HEK293 (cell line): ENCODE data around the gene SRCIN1.
A peak's percentile ranks its signal among the peaks of the same experiment; 100 is the strongest.

ENCODE experiments used
- CTCF ChIA-PET: fragments of 350-600 bp; formaldehyde crosslinking; extraction: SDS; loops from one replicate; lab custom pipeline; 2021; ENCODE audit warnings: antibody characterized with exemption; lab: Yijun Ruan, JAX
- POLR2A ChIA-PET: fragments of 300-600 bp; formaldehyde crosslinking; extraction: SDS; loops from one replicate; lab custom pipeline; 2020; ENCODE audit warnings: antibody characterized with exemption, inconsistent platforms; lab: Yijun Ruan, JAX
- H3K27ac ChIP-seq: fragments of 200-500 bp; sonication (Bioruptor generic); 2 replicates; pipeline ENCODE4 v1.5.1; 2014; ENCODE audit warnings: low read depth, low read length, control low read depth, inconsistent platforms; ENCODE audit errors: extremely low read depth
- H3K36me3 ChIP-seq, 2 experiments: fragments of 200-500 bp in 1 of 2; sonication (Bioruptor generic) in 1 of 2; 1 replicate in 1 of 2; 2 replicates in 1 of 2; pipeline ENCODE4 v1.5.1; 2014 to 2017; ENCODE audit warnings: inconsistent platforms in 2 of 2, low read length in 2 of 2; ENCODE audit not compliant: control insufficient read depth in 2 of 2, insufficient read depth in 1 of 2
- H3K4me1 ChIP-seq: fragments of 200-500 bp; sonication (Bioruptor generic); 2 replicates; pipeline ENCODE4 v1.5.1; 2014; ENCODE audit warnings: mild to moderate bottlenecking, low read length, inconsistent platforms; ENCODE audit not compliant: control insufficient read depth, insufficient read depth
- H3K4me3 ChIP-seq: 2 replicates; pipeline ENCODE4 v1.5.1; 2011; ENCODE audit warnings: low read depth, mild to moderate bottlenecking, control low read depth, low read length, moderate library complexity
- H3K9me3 ChIP-seq: fragments of 200-500 bp; sonication (Bioruptor generic); 2 replicates; pipeline ENCODE4 v1.5.1; 2014; ENCODE audit warnings: low read depth, low read length, inconsistent platforms; ENCODE audit not compliant: control insufficient read depth, insufficient read depth
- GLI2 ChIP-seq: fragments of 450-650 bp; formaldehyde crosslinking; IDR thresholded peaks from 2 replicates; pipeline ENCODE4; 2017; ENCODE audit warnings: missing biosample characterization, missing genetic modification characterization, low read depth, borderline replicate concordance
- GLIS1 ChIP-seq: fragments of 450-650 bp; formaldehyde crosslinking; IDR thresholded peaks from 2 replicates; pipeline ENCODE4 v1.5.1; 2016; ENCODE audit warnings: missing biosample characterization, missing genetic modification characterization
- IKZF3 ChIP-seq: fragments of 450-650 bp; IDR thresholded peaks from 2 replicates; pipeline ENCODE4 v1.5.0; 2018; ENCODE audit warnings: missing biosample characterization, mild to moderate bottlenecking, missing genetic modification characterization, moderate library complexity
- PRDM4 ChIP-seq: fragments of 450-650 bp; formaldehyde crosslinking; IDR thresholded peaks from 2 replicates; pipeline ENCODE4 v1.5.1; 2017; ENCODE audit warnings: missing biosample characterization, missing genetic modification characterization
- REST ChIP-seq: fragments of 450-650 bp; formaldehyde crosslinking; IDR thresholded peaks from 2 replicates; pipeline ENCODE4 v1.5.1; 2016; ENCODE audit warnings: missing biosample characterization, missing genetic modification characterization
- ZBTB10 ChIP-seq: fragments of 450-650 bp; formaldehyde crosslinking; IDR thresholded peaks from 2 replicates; pipeline ENCODE4 v1.5.1; 2016; ENCODE audit warnings: missing biosample characterization, missing genetic modification characterization
- ZFHX2 ChIP-seq: fragments of 450-650 bp; formaldehyde crosslinking; conservative IDR thresholded peaks from 2 replicates; pipeline ENCODE4 v1.5.1; 2016; ENCODE audit warnings: missing biosample characterization, missing genetic modification characterization
- ZNF221 ChIP-seq: fragments of 450-650 bp; formaldehyde crosslinking; IDR thresholded peaks from 2 replicates; pipeline ENCODE4 v1.5.1; 2017; ENCODE audit warnings: missing biosample characterization, missing genetic modification characterization, borderline replicate concordance
- ZNF391 ChIP-seq: fragments of 450-650 bp; formaldehyde crosslinking; IDR thresholded peaks from 2 replicates; pipeline ENCODE4 v1.5.1; 2016; ENCODE audit warnings: low read depth, missing biosample characterization, missing genetic modification characterization, borderline replicate concordance
- ZNF398 ChIP-seq: fragments of 450-650 bp; formaldehyde crosslinking; IDR thresholded peaks from 2 replicates; pipeline ENCODE4 v1.5.1; 2017; ENCODE audit warnings: missing biosample characterization, missing genetic modification characterization
- ZNF449 ChIP-seq: fragments of 450-650 bp; formaldehyde crosslinking; IDR thresholded peaks from 2 replicates; pipeline ENCODE4 v1.5.1; 2017; ENCODE audit warnings: missing biosample characterization, mild to moderate bottlenecking, missing genetic modification characterization, moderate library complexity
- ZNF600 ChIP-seq: fragments of 450-650 bp; formaldehyde crosslinking; IDR thresholded peaks from 2 replicates; pipeline ENCODE4 v1.5.1; 2016; ENCODE audit warnings: missing biosample characterization, missing genetic modification characterization
- ZNF629 ChIP-seq: fragments of 450-650 bp; formaldehyde crosslinking; IDR thresholded peaks from 2 replicates; pipeline ENCODE4 v1.5.1; 2017; ENCODE audit warnings: missing biosample characterization, missing genetic modification characterization
- ZNF701 ChIP-seq: fragments of 450-650 bp; formaldehyde crosslinking; IDR thresholded peaks from 2 replicates; pipeline ENCODE4 v1.5.1; 2016; ENCODE audit warnings: missing biosample characterization, missing genetic modification characterization
- ZNF843 ChIP-seq: fragments of 450-650 bp; formaldehyde crosslinking; IDR thresholded peaks from 2 replicates; pipeline ENCODE4 v1.5.1; 2016; ENCODE audit warnings: missing biosample characterization, missing genetic modification characterization
- ZSCAN4 ChIP-seq: fragments of 450-650 bp; formaldehyde crosslinking; IDR thresholded peaks from 2 replicates; pipeline ENCODE4 v1.5.1; 2017; ENCODE audit warnings: missing biosample characterization, missing genetic modification characterization

SRCIN1 gene

GRCh38 chr17:38590988-38591758, 14.6 kb downstream of the SRCIN1 start (continued):
- TF ChIP-seq ZNF221 (tag by site-specific recombination) (no peak), ZNF701 (tag by site-specific recombination) (no peak), ZNF600 (0 out of 2 replicates have a peak, but pooled peaks have one; percentile 30), ZNF843 (tag by site-specific recombination) (no peak), GLI2 (tag by site-specific recombination) (no peak)

- POLR2A ChIA-PET, result interaction anchor here (1.1 kb wide), 1 partner anchor 30 kb away, joined by 3 read pairs; no protein-coding TSS in a partner anchor
- TF ChIP-seq REST (tag by site-specific recombination) (no peak), ZNF629 (tag by site-specific recombination) (no peak), ZNF449 (tag by site-specific recombination) (no peak), ZBTB10 (tag by site-specific recombination) (no peak), ZSCAN4 (tag by site-specific recombination) (no peak), ZNF398 (tag by site-specific recombination) (no peak), ZFHX2 (tag by site-specific recombination) (no peak), ZNF391 (no peak), GLIS1 (no peak), IKZF3 (tag by site-specific recombination) (no peak), PRDM4 (tag by site-specific recombination) (no peak)
- TF ChIP-seq, all 188 proteins: peak for 0
- Histone ChIP-seq H3K4me3 (no peak overlapping the region), H3K36me3 (no peaks in the 10 kb centered on the region), H3K9me3 (no peaks in the 10 kb centered on the region), H3K27ac (no peak overlapping the region), H3K4me1 (peaks cover 13% of the 10 kb centered on the region)
- CTCF ChIA-PET, result interaction anchor here (0.6 to 19.3 kb wide), 7 partner anchors 5 to 166 kb away, joined by 3 to 264 read pairs (median 128); partner anchors contain the start of gene SRCIN1
Measured at GRCh38 chr17:38589462-38590114, 16.2 kb downstream of the SRCIN1 start.
